Naive thymus-derived CD4-positive, alpha-beta T cell (primary cell): ENCODE measurements around the gene HOXD11. TPM values are rescaled to one million over a fixed set of nuclear protein-coding genes. Genes with fewer than 3 reads are reported as not detected.

Experiments used
- ATAC-seq: fragments of 150-1000 bp; cut with Tn5 transposase; 2 replicates; pipeline ENCODE4 v1.10.0; 2021; ENCODE audit warnings: mild to moderate bottlenecking, moderate library complexity
- CTCF ChIA-PET: fragments of 350-600 bp; sonication (Branson Sonifier 250); formaldehyde crosslinking; loops from one replicate; lab custom pipeline; 2021; ENCODE audit warnings: antibody characterized with exemption; lab: Charles Lee
- POLR2A ChIA-PET: fragments of 350-600 bp; sonication (Branson Sonifier 250); formaldehyde crosslinking; loops from one replicate; lab custom pipeline; 2021; ENCODE audit warnings: antibody characterized with exemption, inconsistent platforms; lab: Charles Lee
- DNase-seq, 9 donors: peaks; one replicate each; pipeline versions ENCODE4 v3.0.0 to v3.0.0-alpha.2; 2020 to 2022; ENCODE audit warnings: mixed read lengths in 1 of 9
- H3K27ac ChIP-seq: one replicate; pipeline ENCODE4 v1.7.0; 2013; ENCODE audit warnings: mild to moderate bottlenecking, low read depth, low read length, moderate library complexity
- H3K27me3 ChIP-seq, 2 donors: one replicate each; pipeline ENCODE4 v1.7.0; 2013; ENCODE audit warnings: low read length in 2 of 2, mild to moderate bottlenecking in 2 of 2, moderate library complexity in 2 of 2; ENCODE audit not compliant: control insufficient read depth in 2 of 2, insufficient read depth in 2 of 2
- H3K36me3 ChIP-seq, 3 experiments: 1 replicate in 2 of 3; 2 replicates in 1 of 3; pipeline ENCODE4 v1.7.0; 2013; ENCODE audit warnings: low read length in 3 of 3, mild to moderate bottlenecking in 3 of 3, moderate library complexity in 1 of 3; ENCODE audit not compliant: insufficient read depth in 3 of 3, control insufficient read depth in 2 of 3
- H3K4me1 ChIP-seq, 2 donors: one replicate each; pipeline ENCODE4 v1.7.0; 2013; ENCODE audit warnings: low read length in 2 of 2, mild to moderate bottlenecking in 2 of 2, moderate library complexity in 1 of 2; ENCODE audit not compliant: control insufficient read depth in 2 of 2, insufficient read depth in 2 of 2
- H3K4me3 ChIP-seq: 2 replicates; pipeline ENCODE4 v1.7.0; 2013; ENCODE audit warnings: mild to moderate bottlenecking, low read length
- H3K9me3 ChIP-seq, 3 experiments: 1 replicate in 2 of 3; 2 replicates in 1 of 3; pipeline ENCODE4 v1.7.0; 2013; ENCODE audit warnings: low read length in 3 of 3; ENCODE audit not compliant: control insufficient read depth in 2 of 3
- H3K27ac Mint-ChIP-seq, 9 donors: one replicate each; pipeline ENCODE4 v1.8.0; 2020 to 2022; ENCODE audit warnings: mixed read lengths in 9 of 9, mild to moderate bottlenecking in 8 of 9, moderate library complexity in 5 of 9, inconsistent platforms in 2 of 9
- H3K27me3 Mint-ChIP-seq, 5 donors: one replicate each; pipeline ENCODE4 v1.8.0; 2021 to 2022; ENCODE audit warnings: mixed read lengths in 5 of 5, mild to moderate bottlenecking in 1 of 5
- H3K36me3 Mint-ChIP-seq, 5 donors: one replicate each; pipeline ENCODE4 v1.8.0; 2020 to 2022; ENCODE audit warnings: mixed read lengths in 5 of 5, mild to moderate bottlenecking in 3 of 5, inconsistent platforms in 1 of 5
- H3K4me1 Mint-ChIP-seq, 7 donors: one replicate each; pipeline ENCODE4 v1.8.0; 2020 to 2022; ENCODE audit warnings: mixed read lengths in 7 of 7, mild to moderate bottlenecking in 3 of 7, inconsistent platforms in 1 of 7
- H3K4me3 Mint-ChIP-seq, 10 donors: one replicate each; pipeline ENCODE4 v1.8.0; 2020 to 2022; ENCODE audit warnings: mild to moderate bottlenecking in 10 of 10, mixed read lengths in 10 of 10, moderate library complexity in 6 of 10, inconsistent platforms in 2 of 10
- H3K9me3 Mint-ChIP-seq, 11 donors: one replicate each; pipeline ENCODE4 v1.8.0; 2020 to 2022; ENCODE audit warnings: mixed read lengths in 11 of 11, mild to moderate bottlenecking in 4 of 11, inconsistent platforms in 1 of 11, moderate library complexity in 1 of 11
- intact Hi-C, 2 donors: fragments of 100-400 bp; cut with micrococcal nuclease; formaldehyde crosslinking; loops; one replicate each; pipeline ENCODE4 v1.15.1; 2023
- polyA plus RNA-seq, 2 donors: library from polyadenylated mRNA; unstranded; fragments of 300-500 nt; fragmentation: Illumina TruSeq; gene quantifications; one replicate each; pipeline ENCODE4 v1.2.3, GENCODE V29; 2021
- total RNA-seq, 6 experiments: library from RNA in 5 of 6; stranded (reverse) in 5 of 6; gene quantifications; 1 replicate in 5 of 6; 2 replicates in 1 of 6; pipeline ENCODE4 v1.2.3 and lab custom pipeline; 2021 to 2026

HOXD11 gene
- total and polyA plus RNA-seq, 7 experiments from 2014 or later: not detected

DNA sequence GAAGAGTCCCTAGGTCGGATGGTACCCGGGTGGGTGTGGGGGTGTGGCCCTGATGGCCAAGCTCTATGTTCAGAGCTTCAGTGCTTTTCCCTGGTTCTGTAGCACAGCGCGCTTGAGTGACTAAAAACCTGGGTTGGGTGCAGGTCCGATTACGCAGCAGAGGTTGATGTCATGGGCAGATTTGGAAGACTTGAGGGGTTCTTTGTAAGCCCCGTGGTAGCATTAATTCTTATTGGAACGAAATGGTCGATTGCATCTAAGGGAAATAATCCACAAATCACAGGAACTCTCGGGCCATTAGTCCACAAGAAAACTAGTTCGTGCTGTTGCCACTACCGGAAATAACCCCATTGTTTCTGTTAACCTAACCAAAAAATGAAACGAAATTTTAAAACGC lies 31.4 kb downstream of the HOXD11 start:
- Histone ChIP-seq H3K36me3 (no peaks in the 10 kb centered on the region), H3K4me1 (peaks cover 3 to 28% of the 10 kb centered on the region in 2 donors), H3K9me3 (peaks cover 0 to 5% (median 0%) of the 10 kb centered on the region in 3 experiments), H3K4me3 (no peak overlapping the region), H3K27ac (no peak overlapping the region), H3K27me3 (peaks cover 24 to 59% of the 10 kb centered on the region in 2 donors)
- CTCF ChIA-PET: interaction anchor here (0.8 to 2.9 kb wide), 3 partner anchors 316 to 512 kb away, joined by 4 to 16 read pairs (median 4); no protein-coding TSS in a partner anchor
- Mint-ChIP-seq H3K9me3 (peaks cover 0 to 48% (median 18%) of the 10 kb centered on the region in 11 donors), H3K27me3 (peaks cover 85 to 93% (median 90%) of the 10 kb centered on the region in 5 donors), H3K4me1 (peaks cover 7 to 52% (median 42%) of the 10 kb centered on the region in 7 donors), H3K36me3 (peaks cover 0 to 7% (median 1%) of the 10 kb centered on the region in 5 donors), H3K4me3 (peak overlapping the region in 8 of 10 donors; percentile 4 to 62 (median 42)), H3K27ac (peak overlapping the region in 4 of 9 donors; percentile 9 to 71 (median 41))
- peak in 1 of 9 donors; percentile 10 for DNase-seq
- POLR2A ChIA-PET: no interaction called here
- ATAC-seq: no peak
- intact Hi-C loops: loop anchor here in 1 of 2 donors (10.0 kb wide), 1 partner anchor 1626 kb away; no protein-coding TSS in a partner anchor

DNA sequence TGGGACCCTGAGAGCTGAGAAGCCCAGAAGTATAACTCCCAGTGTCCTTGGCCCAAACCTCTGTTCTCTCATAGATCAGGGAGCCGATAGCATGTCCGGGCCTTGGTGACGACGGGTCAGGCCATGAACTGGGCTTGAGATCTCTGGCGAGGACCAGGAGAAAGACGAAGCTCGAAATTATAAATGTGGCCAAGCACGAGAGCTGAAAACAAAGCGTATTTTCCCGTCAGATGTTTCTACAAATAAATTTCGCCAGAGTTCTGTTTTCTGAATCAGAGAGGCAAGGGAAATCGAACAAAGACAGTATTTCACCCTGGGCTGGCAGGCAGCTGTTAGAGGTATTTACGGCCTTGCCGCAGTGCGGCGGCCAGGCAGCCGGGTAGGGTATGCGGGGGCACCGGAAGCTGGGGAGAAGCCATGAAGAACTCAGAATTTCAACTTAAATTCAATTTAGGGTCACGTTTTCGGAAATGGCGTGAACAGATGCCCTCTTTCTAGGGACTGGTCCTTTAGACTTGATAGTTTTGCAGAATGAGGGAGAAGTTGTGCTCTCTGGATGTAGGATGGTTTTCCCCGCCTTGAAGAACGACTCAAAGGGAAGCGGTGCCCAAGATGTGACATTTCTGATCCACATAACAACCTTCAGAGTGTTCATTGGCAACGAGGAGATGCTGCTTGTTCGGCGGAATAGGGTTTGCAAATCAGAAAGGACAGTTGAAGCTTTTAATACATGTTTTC lies 32.0 kb downstream of the HOXD11 start:
- Histone ChIP-seq H3K4me3 (no peak overlapping the region), H3K27me3 (peaks cover 24 to 57% of the 10 kb centered on the region in 2 donors), H3K36me3 (no peaks in the 10 kb centered on the region), H3K27ac (no peak overlapping the region), H3K4me1 (peaks cover 3 to 28% of the 10 kb centered on the region in 2 donors), H3K9me3 (peaks cover 0 to 5% (median 0%) of the 10 kb centered on the region in 3 experiments)
- DNase-seq: peak in 1 of 9 donors; percentile 15
- Mint-ChIP-seq H3K36me3 (peaks cover 0 to 7% (median 1%) of the 10 kb centered on the region in 5 donors), H3K9me3 (peaks cover 0 to 42% (median 18%) of the 10 kb centered on the region in 11 donors), H3K27me3 (peaks cover 85 to 93% (median 90%) of the 10 kb centered on the region in 5 donors), H3K4me1 (peaks cover 7 to 52% (median 42%) of the 10 kb centered on the region in 7 donors), H3K27ac (peak overlapping the region in 1 of 9 donors; percentile 42), H3K4me3 (peak overlapping the region in 9 of 10 donors; percentile 16 to 56 (median 38))
- no peak for ATAC-seq
- intact Hi-C loops: loop anchor here in 1 of 2 donors (10.0 kb wide), 1 partner anchor 1626 kb away; no protein-coding TSS in a partner anchor
- CTCF ChIA-PET: interaction anchor here (0.6 to 2.9 kb wide), 5 partner anchors 12 to 511 kb away, joined by 4 to 16 read pairs (median 5); no protein-coding TSS in a partner anchor
- POLR2A ChIA-PET: no interaction called here

DNA sequence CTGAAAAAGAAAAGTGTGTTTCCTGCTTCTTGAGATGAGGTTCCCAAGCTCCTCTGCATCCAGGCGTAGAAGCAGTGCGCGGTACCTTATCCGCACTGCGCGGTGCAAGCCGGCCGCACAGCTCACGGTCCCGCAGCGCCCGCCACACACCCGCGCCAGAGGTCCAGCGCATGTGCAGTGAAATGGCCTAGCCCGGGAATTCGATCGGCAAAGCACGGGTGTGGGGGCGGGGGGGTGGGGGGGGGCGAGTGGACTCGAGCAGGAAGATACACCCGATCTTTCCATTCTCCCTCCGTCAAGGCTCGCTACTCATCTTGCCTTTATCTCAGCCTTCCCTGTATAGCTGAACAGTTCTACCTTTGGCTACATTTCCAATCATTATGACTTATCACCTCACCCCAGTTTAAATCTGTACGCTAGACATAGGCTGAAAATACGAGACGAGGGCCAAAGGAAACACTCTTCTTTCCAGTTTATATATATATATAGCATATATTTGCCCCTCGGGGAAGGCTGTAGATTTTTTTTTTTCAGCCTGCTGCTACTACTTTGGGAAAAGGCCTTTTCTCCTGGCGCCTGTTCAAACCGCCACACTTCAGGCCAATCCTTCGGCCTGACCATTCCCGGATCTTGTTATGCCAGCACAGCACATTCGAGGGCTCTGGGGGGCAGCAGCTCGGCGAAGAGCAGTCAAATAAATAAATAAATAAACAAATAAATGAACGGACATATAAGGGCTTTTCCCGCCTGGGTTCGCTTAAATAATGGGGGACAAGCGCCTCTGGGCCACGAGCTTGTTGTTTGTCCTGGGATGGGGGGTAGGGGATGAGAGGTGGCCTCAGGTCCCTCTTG lies 32.8 kb downstream of the HOXD11 start:
- no peak overlapping the region for H3K27ac Mint-ChIP-seq

DNA sequence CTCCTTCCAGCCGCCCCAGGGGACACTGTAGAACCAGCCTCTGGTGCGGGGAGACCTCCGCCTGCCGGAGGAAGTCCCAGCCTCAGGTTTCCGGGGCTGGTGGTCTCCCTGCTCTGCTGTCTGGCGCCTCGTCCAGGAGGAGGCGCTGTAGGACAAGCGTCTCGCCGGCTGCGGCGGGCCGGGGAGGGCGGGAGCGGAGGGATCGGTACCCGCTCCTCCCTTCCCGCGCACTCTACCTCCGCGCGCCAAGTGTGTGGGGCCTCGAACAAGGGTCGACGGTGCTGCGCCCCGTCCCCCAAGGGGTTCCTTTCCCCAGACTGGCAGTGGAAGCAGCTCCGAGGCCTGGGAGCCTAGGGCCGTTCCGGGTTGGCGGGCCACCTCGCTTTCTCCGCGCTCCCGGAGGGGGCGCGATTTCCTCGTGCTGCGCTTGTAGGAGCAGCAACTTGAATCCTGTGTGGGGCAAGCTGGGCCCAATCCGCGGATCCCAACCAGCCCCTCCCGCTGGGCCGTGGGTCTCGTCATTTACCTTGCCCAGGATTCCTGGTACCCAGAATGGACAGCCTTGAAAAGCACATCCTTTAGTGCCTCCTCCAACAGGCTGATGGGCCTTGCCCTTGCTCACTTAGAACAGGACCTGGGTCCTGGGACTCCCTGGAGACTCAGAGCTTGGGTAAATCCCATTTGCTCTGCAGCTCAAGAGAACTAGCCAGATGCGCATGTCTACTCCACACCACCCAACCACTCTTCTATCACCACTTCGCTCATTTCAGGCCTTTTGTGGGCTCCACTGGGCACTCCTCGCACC lies 33.6 kb downstream of the HOXD11 start:
- Histone ChIP-seq H3K36me3 (no peaks in the 10 kb centered on the region), H3K27me3 (peaks cover 16 to 51% of the 10 kb centered on the region in 2 donors), H3K27ac (no peak overlapping the region), H3K9me3 (peaks cover 0 to 5% (median 0%) of the 10 kb centered on the region in 3 experiments), H3K4me3 (peak overlapping the region; percentile 36), H3K4me1 (peaks cover 3 to 26% of the 10 kb centered on the region in 2 donors)
- H3K9me3 Mint-ChIP-seq: peaks cover 0 to 38% (median 15%) of the 10 kb centered on the region in 11 donors
- H3K4me3 Mint-ChIP-seq: peak overlapping the region in 9 of 10 donors; percentile 23 to 78 (median 43)
- POLR2A ChIA-PET: no interaction called here
- intact Hi-C loops: loop anchor here (1.0 to 5.0 kb wide), 6 partner anchors 315 to 1007 kb away; no protein-coding TSS in a partner anchor
- H3K27ac Mint-ChIP-seq: peak overlapping the region in 1 of 9 donors; percentile 0
- ATAC-seq: peak; percentile 87
- H3K27me3 Mint-ChIP-seq: peaks cover 83 to 91% (median 88%) of the 10 kb centered on the region in 5 donors
- H3K36me3 Mint-ChIP-seq: peaks cover 0 to 7% (median 1%) of the 10 kb centered on the region in 5 donors
- peaks cover 7 to 46% (median 36%) of the 10 kb centered on the region in 7 donors for H3K4me1 Mint-ChIP-seq
- CTCF ChIA-PET: interaction anchor here (0.6 to 2.9 kb wide), 2 partner anchors 314 to 511 kb away, joined by 4 to 16 read pairs; no protein-coding TSS in a partner anchor
- peak; percentile 35 to 76 (median 61) for DNase-seq

More for the DNA sequence above, 32.8 kb downstream of the HOXD11 start:
- Histone ChIP-seq H3K4me1 (peaks cover 3 to 28% of the 10 kb centered on the region in 2 donors), H3K27ac (no peak overlapping the region), H3K27me3 (peaks cover 20 to 57% of the 10 kb centered on the region in 2 donors), H3K36me3 (no peaks in the 10 kb centered on the region), H3K4me3 (no peak overlapping the region), H3K9me3 (peaks cover 0 to 5% (median 0%) of the 10 kb centered on the region in 3 experiments)
- ATAC-seq: no peak
- Mint-ChIP-seq H3K27me3 (peaks cover 83 to 91% (median 90%) of the 10 kb centered on the region in 5 donors), H3K4me3 (peak overlapping the region in 8 of 10 donors; percentile 16 to 60 (median 38)), H3K4me1 (peaks cover 7 to 52% (median 42%) of the 10 kb centered on the region in 7 donors), H3K9me3 (peaks cover 0 to 38% (median 18%) of the 10 kb centered on the region in 11 donors), H3K36me3 (peaks cover 0 to 7% (median 1%) of the 10 kb centered on the region in 5 donors)
- intact Hi-C loops: loop anchor here (1.0 to 10.0 kb wide), 7 partner anchors 315 to 1625 kb away; no protein-coding TSS in a partner anchor
- no peak for DNase-seq
- CTCF ChIA-PET: interaction anchor here (1.0 to 2.9 kb wide), 3 partner anchors 13 to 317 kb away, joined by 4 to 16 read pairs (median 6); no protein-coding TSS in a partner anchor
- POLR2A ChIA-PET: no interaction called here

DNA sequence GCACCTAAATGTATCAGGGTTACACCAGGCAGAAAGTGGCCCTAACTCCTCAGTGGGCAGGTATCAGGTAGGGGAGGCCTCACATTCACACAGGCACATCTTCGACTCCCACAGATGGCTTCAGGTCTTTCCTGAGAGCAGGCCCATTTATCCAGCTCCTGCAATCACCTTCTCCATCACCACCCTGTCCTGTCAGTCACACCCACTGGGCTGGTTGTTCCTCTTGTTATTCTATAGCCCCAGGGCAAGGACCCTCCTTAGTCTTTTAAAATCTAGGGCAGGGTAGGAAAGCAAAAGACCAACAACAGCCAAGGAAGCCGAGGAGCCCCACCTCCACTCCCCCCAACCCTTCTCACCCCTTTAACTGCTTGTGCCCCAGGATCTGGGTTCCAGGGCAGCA lies 35.2 kb downstream of the HOXD11 start:
- Histone ChIP-seq H3K4me1 (peaks cover 3 to 18% of the 10 kb centered on the region in 2 donors), H3K9me3 (peaks cover 0 to 5% (median 0%) of the 10 kb centered on the region in 3 experiments), H3K36me3 (no peaks in the 10 kb centered on the region), H3K4me3 (no peak overlapping the region), H3K27me3 (peaks cover 12 to 55% of the 10 kb centered on the region in 2 donors), H3K27ac (no peak overlapping the region)
- intact Hi-C loops: loop anchor here (5.0 kb wide), 2 partner anchors 410 to 1005 kb away; no protein-coding TSS in a partner anchor
- H3K4me3 Mint-ChIP-seq: no peak overlapping the region
- H3K27me3 Mint-ChIP-seq: peaks cover 87 to 94% (median 92%) of the 10 kb centered on the region in 5 donors
- peaks cover 0 to 34% (median 13%) of the 10 kb centered on the region in 11 donors for H3K9me3 Mint-ChIP-seq
- H3K27ac Mint-ChIP-seq: no peak overlapping the region
- ChIA-PET CTCF (no interaction called here), POLR2A (no interaction called here)
- no peak for DNase-seq
- peaks cover 0 to 7% (median 1%) of the 10 kb centered on the region in 5 donors for H3K36me3 Mint-ChIP-seq
- ATAC-seq: no peak
- peaks cover 6 to 36% (median 27%) of the 10 kb centered on the region in 7 donors for H3K4me1 Mint-ChIP-seq
